Parathyroid adenoma (tissue), 2 donors: ENCODE results near the gene IFITM10.

ENCODE experiments used
- H2AFZ ChIP-seq: fragments of 300-600 bp; sonication (generic); one replicate; pipeline ENCODE4 v1.7.0; 2017; ENCODE audit warnings: antibody characterized with exemption, mild to moderate bottlenecking
- H3K27ac ChIP-seq: fragments of 300-600 bp; sonication (generic); one replicate; pipeline ENCODE4 v1.7.0; 2017
- H3K27me3 ChIP-seq: fragments of 300-600 bp; sonication (generic); one replicate; pipeline ENCODE4 v1.7.0; 2017; ENCODE audit warnings: low read length; ENCODE audit not compliant: control insufficient read depth, insufficient read depth
- H3K36me3 ChIP-seq: fragments of 300-600 bp; sonication (generic); one replicate; pipeline ENCODE4 v1.7.0; 2017; ENCODE audit warnings: low read length; ENCODE audit not compliant: control insufficient read depth, insufficient read depth
- H3K4me1 ChIP-seq: fragments of 300-600 bp; sonication (generic); one replicate; pipeline ENCODE4 v1.7.0; 2017; ENCODE audit warnings: control low read depth
- H3K4me2 ChIP-seq: fragments of 300-600 bp; sonication (generic); one replicate; pipeline ENCODE4 v1.7.0; 2017; ENCODE audit warnings: low read length
- H3K4me3 ChIP-seq: fragments of 300-600 bp; sonication (generic); one replicate; pipeline ENCODE4 v1.7.0; 2017; ENCODE audit warnings: low read depth, low read length
- H3K79me2 ChIP-seq: fragments of 300-600 bp; sonication (generic); one replicate; pipeline ENCODE4 v1.7.0; 2017; ENCODE audit warnings: control low read depth
- H3K9ac ChIP-seq: fragments of 300-600 bp; sonication (generic); one replicate; pipeline ENCODE4 v1.7.0; 2017; ENCODE audit warnings: mild to moderate bottlenecking
- H3K9me3 ChIP-seq: fragments of 300-600 bp; sonication (generic); one replicate; pipeline ENCODE4 v1.7.0; 2017; ENCODE audit warnings: low read length; ENCODE audit not compliant: control insufficient read depth
- TF ChIP-seq, protein P1 (sequence below): fragments of 300-600 bp; sonication (generic); IDR thresholded peaks from one replicate; pipeline ENCODE4 v1.7.0; 2017; ENCODE audit warnings: antibody characterized with exemption, mild to moderate bottlenecking
- donor health status: primary hyperparathyroidism.

Gene IFITM10

DNA sequence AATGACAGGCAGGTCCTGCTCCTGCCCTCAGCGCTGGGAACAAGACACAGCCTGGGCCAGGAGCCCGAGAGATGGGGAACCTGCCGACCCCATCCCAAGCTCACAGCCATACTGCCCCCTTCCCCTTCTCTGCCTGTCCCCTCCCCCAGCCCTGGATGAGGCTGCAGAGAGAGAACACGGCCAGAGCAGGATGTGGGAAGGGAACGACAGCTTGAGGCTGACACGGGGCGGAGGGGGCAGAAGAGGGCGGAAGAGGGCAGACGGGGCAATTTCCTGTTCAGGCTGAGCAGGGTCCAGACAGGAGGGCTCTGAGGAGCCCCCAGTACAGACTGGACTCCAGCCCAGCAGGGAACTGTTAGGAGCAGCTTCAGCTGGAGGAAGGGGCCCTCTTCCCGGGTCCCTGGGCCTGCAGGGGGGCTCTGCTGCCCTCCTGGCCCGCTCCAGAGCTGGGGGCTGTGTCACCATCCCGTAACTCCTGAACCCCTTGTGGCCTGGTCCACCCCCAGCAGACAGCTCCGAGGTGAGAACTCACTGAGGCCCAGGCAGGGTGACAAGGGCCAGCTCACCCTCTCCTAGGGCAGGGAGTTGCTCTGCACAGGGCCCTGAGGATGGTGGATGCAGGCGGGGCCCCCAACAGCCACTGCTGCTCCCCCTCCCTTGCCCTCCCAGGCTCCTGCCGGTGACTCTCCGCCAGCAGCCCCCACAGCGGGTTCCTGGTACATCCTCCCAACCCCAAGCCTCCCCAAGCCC is 7.6 kb upstream of the IFITM10 start:
- H3K4me2 ChIP-seq = no peak overlapping the region
- H3K4me1 ChIP-seq = no peaks in the 10 kb centered on the region
- no peaks in the 10 kb centered on the region for H3K9me3 ChIP-seq
- no peaks in the 10 kb centered on the region for H3K36me3 ChIP-seq
- TF ChIP-seq, protein P1, sequence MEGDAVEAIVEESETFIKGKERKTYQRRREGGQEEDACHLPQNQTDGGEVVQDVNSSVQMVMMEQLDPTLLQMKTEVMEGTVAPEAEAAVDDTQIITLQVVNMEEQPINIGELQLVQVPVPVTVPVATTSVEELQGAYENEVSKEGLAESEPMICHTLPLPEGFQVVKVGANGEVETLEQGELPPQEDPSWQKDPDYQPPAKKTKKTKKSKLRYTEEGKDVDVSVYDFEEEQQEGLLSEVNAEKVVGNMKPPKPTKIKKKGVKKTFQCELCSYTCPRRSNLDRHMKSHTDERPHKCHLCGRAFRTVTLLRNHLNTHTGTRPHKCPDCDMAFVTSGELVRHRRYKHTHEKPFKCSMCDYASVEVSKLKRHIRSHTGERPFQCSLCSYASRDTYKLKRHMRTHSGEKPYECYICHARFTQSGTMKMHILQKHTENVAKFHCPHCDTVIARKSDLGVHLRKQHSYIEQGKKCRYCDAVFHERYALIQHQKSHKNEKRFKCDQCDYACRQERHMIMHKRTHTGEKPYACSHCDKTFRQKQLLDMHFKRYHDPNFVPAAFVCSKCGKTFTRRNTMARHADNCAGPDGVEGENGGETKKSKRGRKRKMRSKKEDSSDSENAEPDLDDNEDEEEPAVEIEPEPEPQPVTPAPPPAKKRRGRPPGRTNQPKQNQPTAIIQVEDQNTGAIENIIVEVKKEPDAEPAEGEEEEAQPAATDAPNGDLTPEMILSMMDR = no peak
- H3K27me3 ChIP-seq = no peaks in the 10 kb centered on the region
- H3K27ac ChIP-seq = no peak overlapping the region
- H3K4me3 ChIP-seq = no peak overlapping the region
- no peak overlapping the region for H2AFZ ChIP-seq
- H3K9ac ChIP-seq = no peak overlapping the region
- no peaks in the 10 kb centered on the region for H3K79me2 ChIP-seq

DNA sequence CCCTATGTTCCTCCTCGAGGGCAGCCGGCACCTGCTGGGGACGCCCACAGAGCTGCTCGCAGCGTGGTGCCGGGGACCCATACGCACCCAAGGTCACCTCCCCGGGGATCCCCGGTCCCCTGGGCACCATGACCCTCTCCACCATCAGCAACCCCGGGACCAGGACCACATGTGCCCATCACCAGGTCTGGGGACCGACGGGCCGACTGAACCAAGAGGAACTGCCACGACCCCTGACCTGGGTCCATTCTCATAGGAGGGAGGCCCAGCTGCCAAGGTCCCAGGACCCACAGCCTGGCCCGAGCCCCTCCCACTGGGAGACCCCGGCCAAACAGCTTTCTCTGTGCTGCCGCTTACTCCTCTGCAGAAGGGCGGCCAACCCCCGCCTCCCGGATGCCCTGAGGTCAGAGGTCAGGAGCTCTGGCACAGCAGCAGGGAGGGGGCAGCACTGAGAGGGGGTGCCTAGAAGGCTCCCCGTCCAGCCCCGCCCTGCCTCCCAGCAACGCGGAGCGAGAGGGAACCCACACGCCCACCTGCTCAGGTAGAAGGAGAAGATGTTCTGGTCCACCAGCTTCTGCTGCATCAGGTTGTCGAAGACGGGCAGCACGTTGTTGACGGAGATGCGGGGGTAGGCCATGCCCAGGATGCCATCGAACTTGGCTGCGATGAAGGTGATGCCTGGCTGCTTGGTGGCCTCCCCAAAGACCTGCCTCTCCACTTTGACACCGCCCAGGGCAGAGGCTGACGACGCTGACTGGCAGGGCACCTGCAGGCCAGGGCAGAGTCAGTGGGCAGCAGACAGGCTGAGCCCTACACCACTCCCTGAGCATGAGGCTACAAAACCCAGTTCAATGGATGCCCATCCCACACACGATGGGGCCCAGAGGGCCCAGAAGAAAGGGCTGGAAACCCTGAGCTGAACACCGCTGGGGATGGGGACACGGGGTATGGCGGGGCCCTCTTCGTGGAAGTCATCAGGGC is 6.7 kb upstream of the IFITM10 start:
- Histone ChIP-seq H3K4me2 (no peak overlapping the region), H3K79me2 (no peaks in the 10 kb centered on the region), H3K9ac (no peak overlapping the region), H3K27me3 (no peaks in the 10 kb centered on the region), H3K9me3 (no peaks in the 10 kb centered on the region), H3K27ac (no peak overlapping the region), H3K36me3 (no peaks in the 10 kb centered on the region), H3K4me1 (no peaks in the 10 kb centered on the region), H3K4me3 (no peak overlapping the region), H2AFZ (no peak overlapping the region)
- TF ChIP-seq, protein P1 = no peak

DNA sequence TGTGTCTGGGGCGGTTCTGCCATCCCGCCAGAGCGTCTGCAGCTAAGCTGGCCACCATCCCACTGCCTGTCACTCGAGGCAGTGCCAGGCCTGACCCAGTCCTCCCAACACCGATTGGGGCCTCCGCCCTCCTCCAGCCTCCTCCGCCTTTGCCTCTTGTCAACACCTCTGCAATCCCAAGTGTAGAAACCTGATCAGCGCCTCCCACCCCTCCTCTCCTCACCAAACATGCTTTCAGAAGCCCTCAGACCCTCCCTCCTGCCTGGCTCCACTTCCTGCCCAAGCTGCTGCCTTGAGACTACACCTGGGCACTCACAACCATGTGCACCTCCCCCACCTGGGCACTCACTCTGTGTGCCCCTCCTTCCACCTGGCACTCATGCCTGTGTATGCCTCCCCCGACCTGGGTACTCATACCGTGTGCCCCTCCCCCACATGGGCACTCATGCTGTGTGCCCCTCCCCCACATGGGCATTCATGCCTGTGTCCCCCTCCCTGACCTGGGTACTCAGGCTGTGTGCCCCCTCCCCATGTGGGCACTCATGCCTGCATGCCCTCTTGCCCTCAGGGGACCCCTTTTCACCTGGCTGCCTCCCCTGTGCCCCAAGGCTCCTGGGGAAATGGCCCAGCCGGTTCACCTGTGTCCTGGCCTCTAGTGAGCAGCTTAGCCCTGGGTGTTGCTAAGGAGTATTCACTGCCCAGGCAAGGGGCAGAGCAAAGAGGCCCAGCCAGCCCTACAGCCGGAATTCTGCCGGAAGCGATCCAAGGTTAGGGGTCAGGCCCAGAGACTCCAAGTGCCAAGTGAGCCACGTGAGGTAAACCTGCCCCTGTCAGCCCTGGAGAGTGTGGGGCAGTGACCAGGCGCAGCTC is 5.5 kb upstream of the IFITM10 start:
- no peaks in the 10 kb centered on the region for H3K79me2 ChIP-seq
- H3K4me3 ChIP-seq = no peak overlapping the region
- no peak overlapping the region for H3K9ac ChIP-seq
- no peaks in the 10 kb centered on the region for H3K9me3 ChIP-seq
- H3K36me3 ChIP-seq = no peaks in the 10 kb centered on the region
- no peaks in the 10 kb centered on the region for H3K27me3 ChIP-seq
- TF ChIP-seq, protein P1 = no peak
- no peak overlapping the region for H2AFZ ChIP-seq
- no peak overlapping the region for H3K4me2 ChIP-seq
- H3K27ac ChIP-seq = no peak overlapping the region
- H3K4me1 ChIP-seq = no peaks in the 10 kb centered on the region

DNA sequence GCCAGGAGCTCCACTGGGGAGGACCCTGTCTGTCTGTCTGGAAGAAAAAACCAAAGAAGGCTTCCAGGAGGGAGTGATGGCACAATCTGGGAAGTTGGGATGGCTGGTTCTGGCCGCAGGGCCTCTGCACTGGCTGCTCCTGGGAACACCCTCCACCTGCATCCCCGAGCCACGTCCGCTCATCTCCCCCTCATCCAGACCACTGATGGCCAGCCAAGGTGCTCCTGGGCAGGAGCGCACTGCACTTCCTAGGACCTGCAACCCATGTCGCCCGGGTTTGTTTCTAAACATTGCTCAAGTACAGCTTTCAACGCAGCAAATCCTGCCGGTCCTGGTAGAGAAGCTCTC is 4.9 kb upstream of the IFITM10 start:
- Histone ChIP-seq H3K36me3 (no peaks in the 10 kb centered on the region), H3K4me2 (no peak overlapping the region), H3K4me1 (no peaks in the 10 kb centered on the region), H3K27me3 (no peaks in the 10 kb centered on the region), H3K9me3 (no peaks in the 10 kb centered on the region), H3K27ac (no peak overlapping the region), H2AFZ (no peak overlapping the region), H3K4me3 (no peak overlapping the region), H3K79me2 (no peaks in the 10 kb centered on the region), H3K9ac (no peak overlapping the region)
- TF ChIP-seq, protein P1 = no peak
